HG02759 (cell line): Measurements from ENCODE around the gene LSAMP.

Experiments
- ATAC-seq: cut with Tn5 transposase; IDR thresholded peaks from one replicate; pipeline ENCODE4 v1.9.1; 2021; ENCODE audit warnings: mild to moderate bottlenecking, moderate library complexity; ENCODE audit not compliant: unreplicated experiment

LSAMP gene

GRCh38 chr3:116033516-116033915 lies 411.8 kb downstream of the LSAMP start:
- ATAC-seq: no peak

DNA sequence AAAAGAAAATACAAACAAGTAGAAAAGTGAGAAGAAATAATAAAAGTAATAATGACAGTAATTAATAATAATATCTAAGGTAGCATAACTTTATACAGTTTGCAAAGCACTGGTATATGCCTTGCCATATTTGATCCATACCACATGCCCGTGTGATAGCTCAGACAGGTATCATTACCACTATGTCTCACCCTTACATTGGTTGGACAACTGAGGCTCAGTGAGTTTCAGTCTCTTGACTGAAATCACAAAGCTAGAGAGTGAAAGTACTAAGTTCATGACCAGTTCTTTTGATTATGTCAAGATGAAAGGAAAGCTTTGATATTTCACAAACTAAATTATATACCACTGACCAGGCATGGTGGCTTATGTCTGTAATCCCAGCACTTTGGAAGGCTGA lies 413.1 kb downstream of the LSAMP start:
- no peak for ATAC-seq

DNA sequence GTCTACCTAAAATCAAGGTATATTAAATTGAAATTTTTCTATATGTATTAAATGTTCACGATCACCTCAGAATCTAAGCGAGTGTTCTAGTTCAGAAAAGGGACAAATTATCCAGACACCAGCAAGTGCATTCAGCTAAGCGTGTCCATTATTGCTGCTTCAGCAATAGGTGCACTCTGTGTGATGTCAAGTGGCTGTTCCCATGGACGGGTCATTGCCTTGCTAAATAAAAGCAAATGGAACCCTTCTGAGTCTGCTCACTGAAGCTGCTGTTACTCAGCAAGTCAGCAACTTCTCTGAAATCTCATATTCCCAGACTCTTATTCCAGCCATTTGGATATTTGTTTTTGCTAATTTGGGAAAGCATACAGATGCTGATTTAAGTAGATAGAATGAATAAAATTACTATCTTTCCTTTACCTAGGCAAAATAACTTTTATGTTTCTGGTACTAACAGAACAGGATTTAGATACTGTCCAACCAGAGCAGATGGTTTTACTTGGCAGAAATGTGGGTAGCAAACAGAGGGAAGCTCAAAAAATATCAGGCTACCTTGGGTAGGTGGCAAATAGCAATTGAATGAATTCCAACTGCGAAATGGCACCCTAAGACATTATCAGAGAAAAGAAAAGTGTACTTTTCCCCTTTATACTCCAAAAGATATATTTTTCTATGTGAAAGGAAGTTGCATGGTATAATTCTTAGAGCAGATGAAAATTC lies 415.0 kb downstream of the LSAMP start:
- ATAC-seq: no peak

- ATAC-seq: no peak
These were observed 416.0 kb downstream of the LSAMP start for GRCh38 chr3:116029266-116029665.

- no peak for ATAC-seq
These were observed 417.1 kb downstream of the LSAMP start for GRCh38 chr3:116028157-116028556.

DNA sequence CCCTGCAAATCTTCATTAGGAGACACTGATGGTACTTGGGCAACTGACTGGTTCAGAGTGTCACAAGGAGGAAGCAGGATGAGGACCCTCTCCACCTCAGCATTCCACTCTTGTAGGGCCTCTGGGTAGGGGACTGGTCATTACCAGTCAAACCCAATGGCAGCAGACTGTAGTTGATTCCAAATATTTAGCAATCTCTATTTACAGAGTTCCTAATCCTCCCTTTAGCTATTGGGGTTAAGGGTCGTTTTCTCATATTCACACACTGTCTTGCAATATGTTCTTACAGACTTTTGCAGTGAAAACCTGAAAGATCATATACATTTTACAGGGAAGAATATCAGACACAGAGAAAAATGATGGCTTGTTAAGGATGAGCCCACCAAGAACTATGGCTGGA lies 424.3 kb downstream of the LSAMP start:
- no peak for ATAC-seq

- ATAC-seq: peak; percentile 90
These were observed 424.8 kb downstream of the LSAMP start for GRCh38 chr3:116020495-116020894.

DNA sequence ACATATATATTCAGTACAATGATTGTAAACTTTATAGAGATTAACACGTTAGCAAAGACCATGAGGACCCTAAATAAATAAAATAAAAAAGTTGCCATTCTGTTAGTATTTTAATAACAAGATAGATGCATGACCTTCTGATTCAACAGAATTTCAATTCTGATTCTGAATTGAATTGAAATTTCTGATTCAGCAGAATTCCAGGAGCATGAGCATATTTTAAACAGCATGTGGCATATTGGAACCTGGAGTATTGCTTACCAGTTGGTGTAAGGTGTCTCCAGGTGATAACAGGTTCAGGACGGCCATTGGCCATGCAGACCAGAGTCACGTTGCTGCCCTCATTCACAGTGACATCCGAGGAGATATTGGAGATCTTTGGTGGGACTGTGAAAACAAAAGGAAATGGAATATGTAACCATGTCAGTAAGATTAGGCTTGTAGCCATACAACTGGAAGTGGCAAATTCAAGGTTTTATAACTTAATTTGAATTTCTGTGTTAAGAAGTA lies 426.0 kb downstream of the LSAMP start:
- no peak for ATAC-seq

GRCh38 chr3:116018646-116019045 lies 426.6 kb downstream of the LSAMP start:
- ATAC-seq: no peak

DNA sequence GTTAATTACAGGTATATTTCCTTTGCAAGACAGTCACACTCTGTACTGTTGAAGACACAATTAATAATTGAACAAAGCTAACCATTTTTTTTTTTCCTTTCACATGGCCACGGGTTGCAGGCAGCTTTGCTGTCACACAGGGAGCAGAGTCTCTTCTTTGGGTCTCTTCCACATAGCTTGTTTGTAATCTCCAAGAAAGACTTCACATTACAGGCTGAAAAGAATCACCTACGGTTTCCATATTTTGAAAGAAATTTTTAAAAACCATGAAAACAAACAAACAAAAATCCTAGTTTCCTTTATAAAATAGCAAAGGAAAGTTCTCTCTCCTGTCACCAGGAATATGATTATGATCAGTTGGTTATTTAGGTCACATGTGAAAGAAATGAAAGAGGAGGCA lies 429.4 kb downstream of the LSAMP start:
- no peak for ATAC-seq

DNA sequence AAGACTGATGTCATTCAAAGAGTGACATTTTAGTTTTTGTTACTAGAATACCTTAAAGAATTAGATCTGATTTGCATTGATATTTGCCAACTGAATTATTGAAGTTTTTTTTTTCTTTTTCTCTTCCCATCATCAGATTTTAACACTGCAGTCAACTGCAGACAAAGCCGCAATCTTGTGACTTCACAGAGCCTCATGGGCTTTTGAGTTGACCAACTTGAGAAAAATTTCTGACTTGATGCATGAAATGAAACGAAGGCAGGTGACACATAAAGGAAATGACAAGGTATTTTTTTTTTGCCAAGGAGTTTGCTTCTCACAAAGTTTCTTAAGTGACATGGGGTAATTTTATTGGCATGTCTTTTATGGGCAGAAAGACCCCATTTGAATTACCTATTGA lies 438.3 kb downstream of the LSAMP start:
- no peak for ATAC-seq

GRCh38 chr3:116005404-116005803 lies 439.9 kb downstream of the LSAMP start:
- ATAC-seq: no peak

DNA sequence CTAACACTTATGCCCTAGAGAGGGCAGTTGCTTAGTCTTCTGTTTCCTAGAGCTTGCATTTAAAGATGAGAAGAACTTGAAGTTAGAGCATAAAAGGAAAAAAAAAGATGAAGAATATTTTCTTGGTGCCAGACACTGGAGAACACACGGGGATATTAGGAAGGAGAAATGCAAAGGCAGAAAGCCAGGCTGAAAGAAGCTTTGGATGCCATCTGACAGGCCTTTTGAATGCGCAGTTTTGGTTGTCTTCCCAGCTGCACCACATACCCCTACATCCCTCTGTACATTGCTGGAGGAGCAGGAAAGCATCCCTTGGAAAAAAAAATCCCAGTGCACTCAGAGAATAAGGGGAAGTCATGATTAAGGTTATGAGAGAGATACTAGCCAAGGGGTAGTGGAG lies 443.1 kb downstream of the LSAMP start:
- ATAC-seq: no peak

DNA sequence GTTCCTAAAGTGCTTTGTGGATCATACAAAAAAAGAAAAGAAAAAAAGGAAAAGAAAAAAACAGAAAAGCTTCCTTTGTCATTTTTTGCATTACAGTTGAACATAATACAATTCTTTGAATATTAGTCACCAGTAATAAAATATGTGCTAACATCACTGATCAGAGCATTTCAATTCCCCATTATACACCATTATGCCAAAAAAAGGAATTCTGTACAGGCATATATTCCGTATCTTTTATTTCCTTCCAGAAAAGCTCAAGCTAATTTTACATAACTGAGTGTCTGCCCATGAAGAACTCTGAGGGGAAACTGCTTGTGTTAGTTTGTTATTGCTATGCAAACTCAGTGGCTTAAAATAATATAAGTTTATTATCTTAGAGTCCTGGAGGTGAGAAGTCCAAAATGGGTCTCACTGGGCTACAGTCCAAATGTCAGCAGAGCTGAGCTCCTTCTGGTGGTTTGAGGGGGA lies 444.1 kb downstream of the LSAMP start:
- ATAC-seq: no peak

- ATAC-seq: peak; percentile 93
These were observed 445.0 kb downstream of the LSAMP start for GRCh38 chr3:116000311-116000710.

- ATAC-seq: no peak
These were observed 445.7 kb downstream of the LSAMP start for GRCh38 chr3:115999613-116000012.

- ATAC-seq: no peak
These were observed 446.2 kb downstream of the LSAMP start for GRCh38 chr3:115999001-115999585.

DNA sequence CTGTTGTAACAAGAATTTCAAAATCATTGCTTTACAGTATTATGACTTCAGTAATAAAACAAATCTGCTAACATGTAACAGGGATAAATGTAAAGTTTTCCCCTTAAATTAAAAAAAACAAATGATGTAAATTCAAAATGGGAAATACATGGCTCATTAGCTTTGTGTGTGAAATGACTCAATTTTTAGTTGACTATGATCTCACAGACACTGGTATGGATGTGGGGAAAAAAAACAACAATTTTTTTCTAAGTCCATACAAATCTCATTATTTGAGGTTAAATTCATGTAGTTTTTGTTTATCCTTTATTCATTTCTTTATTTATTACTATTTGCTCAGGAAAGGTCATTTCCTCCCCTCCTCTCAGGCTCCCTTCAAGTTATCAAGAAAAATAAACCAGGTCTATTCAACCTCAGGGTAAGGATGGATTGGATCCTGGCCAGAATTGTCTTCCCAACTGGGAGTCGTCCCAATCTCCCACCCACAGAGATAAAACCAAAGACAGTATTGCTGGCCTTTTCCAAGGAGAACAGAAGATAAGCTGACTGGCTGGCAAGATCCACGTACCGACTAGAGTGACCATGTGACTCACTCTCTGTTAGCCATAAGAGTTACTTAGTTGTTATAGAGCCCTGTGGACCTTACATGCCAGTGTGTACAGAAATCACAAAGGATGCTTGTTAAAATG lies 448.7 kb downstream of the LSAMP start:
- no peak for ATAC-seq

- no peak for ATAC-seq
These were observed 454.6 kb downstream of the LSAMP start for GRCh38 chr3:115990669-115991068.

DNA sequence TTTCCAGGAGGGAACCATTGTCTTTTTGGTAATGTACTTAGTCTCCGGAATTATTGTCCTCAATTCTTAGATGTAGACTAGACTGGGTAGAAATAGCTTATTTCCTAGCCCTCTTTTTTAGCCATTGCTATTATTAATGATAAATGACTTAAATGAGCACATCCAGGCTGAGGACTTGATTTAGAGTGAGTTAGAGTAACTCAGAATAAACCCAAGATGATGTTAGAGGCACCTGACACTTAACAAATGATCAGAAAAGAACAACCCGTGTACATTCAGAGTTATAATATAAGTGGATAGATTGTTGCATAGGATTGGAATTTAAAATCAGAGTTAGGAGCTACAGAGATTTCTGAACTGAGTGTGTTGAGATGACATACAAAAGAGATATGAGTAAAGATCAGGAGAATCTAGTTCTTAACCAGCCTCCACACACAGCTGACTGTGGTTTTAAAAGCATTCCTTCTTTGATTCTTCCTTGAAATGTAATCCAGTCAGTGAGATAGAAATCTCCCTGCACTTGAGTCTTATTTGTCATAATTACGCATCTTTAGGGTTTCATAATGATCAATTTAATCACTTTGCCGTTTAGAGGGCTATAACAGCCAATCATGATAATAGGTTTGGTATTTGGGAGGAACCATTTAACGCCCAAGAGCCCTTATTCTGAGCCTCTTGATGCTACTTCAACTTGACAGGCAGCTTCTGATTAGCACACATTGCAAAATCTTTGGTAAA lies 455.4 kb downstream of the LSAMP start:
- ATAC-seq: no peak

DNA sequence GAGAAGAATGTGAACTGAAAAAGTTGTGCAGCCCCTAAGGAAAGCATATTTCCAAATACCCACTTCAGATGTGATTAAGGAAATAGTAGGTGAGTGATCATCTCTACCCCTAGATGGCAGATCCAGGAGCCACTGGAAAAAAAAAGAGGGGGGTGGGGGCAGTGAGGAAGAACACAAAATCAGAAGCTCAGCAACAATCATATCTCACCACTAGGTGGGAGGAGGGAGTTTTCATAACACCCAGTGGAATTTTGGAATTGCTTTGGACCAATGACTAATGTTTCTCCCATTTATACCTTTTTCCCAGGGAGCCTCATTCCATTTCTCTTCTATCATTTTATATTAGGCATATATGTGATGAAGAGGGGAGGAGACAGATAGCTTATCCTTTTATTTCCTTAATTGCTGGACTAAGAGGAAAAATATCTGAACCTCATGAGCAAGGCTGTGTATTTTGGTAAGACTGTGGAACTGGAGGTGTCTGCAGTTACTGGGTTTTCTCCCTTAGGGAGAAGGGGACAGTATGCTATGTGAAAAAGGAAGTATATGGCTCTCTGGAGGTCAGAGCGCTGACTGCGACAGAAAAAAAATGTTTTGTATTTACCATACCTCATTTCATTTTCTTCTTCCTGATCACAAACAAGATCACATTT lies 458.6 kb downstream of the LSAMP start:
- no peak for ATAC-seq
